ENCODE results near the gene AASDH. TPM values are rescaled to one million over a fixed set of nuclear protein-coding genes. Genes with fewer than 3 reads are reported as not detected.
"Not testable (repeated sequence)": the region's sequence is repeated elsewhere in the genome, so short reads cannot be mapped to it uniquely, and the experiment has no call there.

Gene AASDH
- total RNA-seq, 1 donor from 2014 or later, result 16.2 TPM

GRCh38 chr4:56408978-56409377, 21.7 kb upstream of the AASDH start:
- ATAC-seq (no peak), DNase-seq (ENCODE audit: low spot score) (no peak)
- intact Hi-C loops (cut with DNase I), result no loop called here

- intact Hi-C loops (cut with DNase I), result no loop called here
- ATAC-seq (no peak), DNase-seq (ENCODE audit: low spot score) (no peak)
Observed at GRCh38 chr4:56406151-56406550, 18.9 kb upstream of the AASDH start.

GRCh38 chr4:56405016-56405415, 17.7 kb upstream of the AASDH start:
- intact Hi-C loops (cut with DNase I), result no loop called here
- no peak for ATAC-seq
- no peak for DNase-seq (ENCODE audit: low spot score)

GRCh38 chr4:56400560-56400959, 13.3 kb upstream of the AASDH start:
- DNase-seq (ENCODE audit: low spot score) (no peak), ATAC-seq (no peak)
- intact Hi-C loops (cut with DNase I), result no loop called here

- DNase-seq (ENCODE audit: low spot score) (no peak), ATAC-seq (no peak)
- intact Hi-C loops (cut with DNase I), result no loop called here
Observed at GRCh38 chr4:56391270-56391669, 4.0 kb upstream of the AASDH start.

GRCh38 chr4:56389558-56389957, 2.3 kb upstream of the AASDH start:
- ATAC-seq (no peak), DNase-seq (ENCODE audit: low spot score) (no peak)
- intact Hi-C loops (cut with DNase I), result no loop called here

GRCh38 chr4:56388306-56388705, 1.0 kb upstream of the AASDH start:
- intact Hi-C loops (cut with DNase I), result no loop called here
- DNase-seq (ENCODE audit: low spot score) (no peak), ATAC-seq (no peak)

GRCh38 chr4:56386091-56386490, 1.2 kb downstream of the AASDH start:
- intact Hi-C loops (cut with DNase I), result no loop called here
- ATAC-seq (no peak), DNase-seq (ENCODE audit: low spot score) (no peak)

- no peak for ATAC-seq
- intact Hi-C loops (cut with DNase I), result no loop called here
Observed at GRCh38 chr4:56375458-56375857, 11.8 kb downstream of the AASDH start.

GRCh38 chr4:56374956-56375355, 12.3 kb downstream of the AASDH start:
- intact Hi-C loops (cut with DNase I), result no loop called here
- no peak for ATAC-seq
- no peak for DNase-seq (ENCODE audit: low spot score)

More at GRCh38 chr4:56375458-56375857, 11.8 kb downstream of the AASDH start:
- DNase-seq (ENCODE audit: low spot score), result no peak

GRCh38 chr4:56372774-56373173, 14.5 kb downstream of the AASDH start:
- intact Hi-C loops (cut with DNase I), result no loop called here
- ATAC-seq, result no peak
- no peak for DNase-seq (ENCODE audit: low spot score)

GRCh38 chr4:56371426-56372220, 15.7 kb downstream of the AASDH start:
- ATAC-seq (no peak), DNase-seq (ENCODE audit: low spot score) (no peak)
- intact Hi-C loops (cut with DNase I), result no loop called here

- no peak for ATAC-seq
- DNase-seq (ENCODE audit: low spot score), result no peak
- intact Hi-C loops (cut with DNase I), result no loop called here
Observed at GRCh38 chr4:56370377-56370776, 16.9 kb downstream of the AASDH start.

- ATAC-seq; DNase-seq (ENCODE audit: low spot score); intact Hi-C loops (cut with DNase I): not testable (repeated sequence)
Observed at GRCh38 chr4:56362981-56363380, 24.3 kb downstream of the AASDH start.

GRCh38 chr4:56360071-56360470, 27.2 kb downstream of the AASDH start:
- ATAC-seq (no peak), DNase-seq (ENCODE audit: low spot score) (no peak)
- intact Hi-C loops (cut with DNase I), result no loop called here

GRCh38 chr4:56356650-56357049, 30.6 kb downstream of the AASDH start:
- intact Hi-C loops (cut with DNase I), result no loop called here
- DNase-seq (ENCODE audit: low spot score) (no peak), ATAC-seq (no peak)

GRCh38 chr4:56348576-56348975, 38.7 kb downstream of the AASDH start:
- ATAC-seq (no peak), DNase-seq (ENCODE audit: low spot score) (no peak)
- intact Hi-C loops (cut with DNase I), result no loop called here

- DNase-seq (ENCODE audit: low spot score) (no peak), ATAC-seq (no peak)
- intact Hi-C loops (cut with DNase I), result no loop called here
Observed at GRCh38 chr4:56345458-56345857, 41.8 kb downstream of the AASDH start.

GRCh38 chr4:56342746-56343145, 44.5 kb downstream of the AASDH start:
- intact Hi-C loops (cut with DNase I), result no loop called here
- no peak for DNase-seq (ENCODE audit: low spot score)
- no peak for ATAC-seq

- DNase-seq (ENCODE audit: low spot score), result no peak
- intact Hi-C loops (cut with DNase I), result no loop called here
- ATAC-seq, result no peak
Observed at GRCh38 chr4:56330691-56331090, 56.6 kb downstream of the AASDH start.

GRCh38 chr4:56326363-56326762, 60.9 kb downstream of the AASDH start:
- ATAC-seq, result no peak
- DNase-seq (ENCODE audit: low spot score), result no peak
- intact Hi-C loops (cut with DNase I), result no loop called here
